Ascending aorta (tissue), 2 donors: ENCODE measurements around the gene CAMTA1. TPM values are rescaled to one million over a fixed set of nuclear protein-coding genes. Genes with fewer than 3 reads are reported as not detected.

Experiments used
- DNase-seq, 2 donors: peaks; one replicate each; pipeline ENCODE4 v3.0.0-alpha.2; 2019; ENCODE audit warnings: low spot score in 2 of 2
- H3K27ac ChIP-seq, 2 donors: fragments of 200-600 bp; sonication (generic); one replicate each; pipeline ENCODE4 v1.5.1; 2016 to 2017; ENCODE audit warnings: mild to moderate bottlenecking in 1 of 2
- H3K27me3 ChIP-seq: fragments of 200-600 bp; sonication (generic); one replicate; pipeline ENCODE4 v1.5.1; 2017
- H3K36me3 ChIP-seq, 2 donors: fragments of 200-600 bp; sonication (generic); one replicate each; pipeline ENCODE4 v1.5.1; 2016
- H3K4me1 ChIP-seq, 2 donors: fragments of 200-600 bp; sonication (generic); one replicate each; pipeline ENCODE4 v1.5.1; 2016 to 2017; ENCODE audit warnings: mild to moderate bottlenecking in 1 of 2
- H3K4me3 ChIP-seq, 2 donors: fragments of 200-600 bp; sonication (generic); one replicate each; pipeline ENCODE4 v1.5.1; 2016 to 2017; ENCODE audit warnings: mild to moderate bottlenecking in 1 of 2
- H3K9me3 ChIP-seq, 2 donors: fragments of 200-600 bp; sonication (generic); one replicate each; pipeline ENCODE4 v1.5.1; 2016
- CTCF ChIP-seq, 3 experiments: fragments of 200-600 bp in 2 of 3; fragments of 450-650 bp in 1 of 3; sonication (generic) in 2 of 3; IDR thresholded peaks; one replicate each; pipeline ENCODE4 v1.5.1; 2016 to 2019; ENCODE audit warnings: antibody characterized with exemption in 3 of 3, mild to moderate bottlenecking in 1 of 3, moderate library complexity in 1 of 3
- intact Hi-C: fragments of 100-400 bp; cut with DNase I; formaldehyde crosslinking; loops from one replicate; pipeline ENCODE4 v1.15.1; 2023
- total RNA-seq: library from RNA; depleted of rRNA; stranded (reverse); fragments of >200 nt; gene quantifications from one replicate; pipeline ENCODE4 v1.1.0, GENCODE V29; 2016

Gene CAMTA1
- total RNA-seq, 1 donor from 2014 or later, result 53.3 TPM

GRCh38 chr1:7042322-7043190 lies 257.3 kb downstream of the CAMTA1 start:
- peak; percentile 6 to 46 (median 24) for TF ChIP-seq CTCF (IDR thresholded peaks at IDR 0.05)
- Histone ChIP-seq H3K36me3 (no peaks in the 10 kb centered on the region), H3K9me3 (no peaks in the 10 kb centered on the region), H3K4me3 (no peak overlapping the region), H3K27me3 (no peaks in the 10 kb centered on the region), H3K27ac (no peak overlapping the region), H3K4me1 (no peaks in the 10 kb centered on the region)
- DNase-seq, result no peak
- intact Hi-C loops, result loop anchor here (5.0 kb wide), 1 partner anchor 605 kb away; no protein-coding TSS in a partner anchor

GRCh38 chr1:7043191-7043549 lies 257.9 kb downstream of the CAMTA1 start:
- no peaks in the 10 kb centered on the region for H3K9me3 ChIP-seq
- H3K36me3 ChIP-seq, result no peaks in the 10 kb centered on the region
- no peak for DNase-seq
- no peak overlapping the region for H3K27ac ChIP-seq
- TF ChIP-seq CTCF (IDR thresholded peaks at IDR 0.05), result no peak
- no peak overlapping the region for H3K4me3 ChIP-seq
- intact Hi-C loops, result loop anchor here (5.0 kb wide), 1 partner anchor 604 kb away; no protein-coding TSS in a partner anchor
- H3K4me1 ChIP-seq, result no peaks in the 10 kb centered on the region
- no peaks in the 10 kb centered on the region for H3K27me3 ChIP-seq

- DNase-seq, result no peak
- H3K9me3 ChIP-seq, result no peaks in the 10 kb centered on the region
- H3K36me3 ChIP-seq, result no peaks in the 10 kb centered on the region
- H3K27me3 ChIP-seq, result no peaks in the 10 kb centered on the region
- H3K27ac ChIP-seq, result no peak overlapping the region
- H3K4me1 ChIP-seq, result no peaks in the 10 kb centered on the region
- intact Hi-C loops, result loop anchor here (5.0 kb wide), 1 partner anchor 603 kb away; no protein-coding TSS in a partner anchor
- no peak for TF ChIP-seq CTCF (IDR thresholded peaks at IDR 0.05)
- H3K4me3 ChIP-seq, result no peak overlapping the region
Measured at GRCh38 chr1:7043719-7044535, 258.7 kb downstream of the CAMTA1 start.

GRCh38 chr1:7045897-7046296 lies 260.6 kb downstream of the CAMTA1 start:
- Histone ChIP-seq H3K4me1 (no peaks in the 10 kb centered on the region), H3K36me3 (no peaks in the 10 kb centered on the region), H3K9me3 (no peaks in the 10 kb centered on the region), H3K27me3 (no peaks in the 10 kb centered on the region), H3K4me3 (no peak overlapping the region), H3K27ac (no peak overlapping the region)
- intact Hi-C loops, result no loop called here
- TF ChIP-seq CTCF (IDR thresholded peaks at IDR 0.05), result no peak
- DNase-seq, result no peak

- intact Hi-C loops, result no loop called here
- H3K9me3 ChIP-seq, result no peaks in the 10 kb centered on the region
- H3K36me3 ChIP-seq, result no peaks in the 10 kb centered on the region
- TF ChIP-seq CTCF (IDR thresholded peaks at IDR 0.05), result no peak
- no peak overlapping the region for H3K27ac ChIP-seq
- H3K27me3 ChIP-seq, result no peaks in the 10 kb centered on the region
- H3K4me3 ChIP-seq, result no peak overlapping the region
- peak in 1 of 2 donors; percentile 48 for DNase-seq
- no peaks in the 10 kb centered on the region for H3K4me1 ChIP-seq
Measured at GRCh38 chr1:7046314-7046713, 261.1 kb downstream of the CAMTA1 start.
